HUES64 (cell line): ENCODE results near the gene TNRC6B.
"Not testable (repeated sequence)": the region's sequence is repeated elsewhere in the genome, so short reads cannot be mapped to it uniquely, and the experiment has no call there.

Experiments
- H3K27ac ChIP-seq: 2 replicates; pipeline ENCODE4 v1.7.0; 2013; ENCODE audit warnings: low read depth, low read length, inconsistent platforms
- H3K27me3 ChIP-seq: 2 replicates; pipeline ENCODE4 v1.6.1; 2013; ENCODE audit warnings: mild to moderate bottlenecking, low read length; ENCODE audit not compliant: insufficient read depth
- H3K36me3 ChIP-seq: 2 replicates; pipeline ENCODE4 v1.6.1; 2013; ENCODE audit warnings: mild to moderate bottlenecking, low read length; ENCODE audit not compliant: insufficient read depth
- H3K4me1 ChIP-seq: 2 replicates; pipeline ENCODE4 v1.6.1; 2013; ENCODE audit warnings: mild to moderate bottlenecking, low read length, moderate library complexity; ENCODE audit not compliant: insufficient read depth
- H3K4me3 ChIP-seq: 2 replicates; pipeline ENCODE4 v1.5.1; 2013; ENCODE audit warnings: mild to moderate bottlenecking, low read length, moderate library complexity
- H3K9ac ChIP-seq: 2 replicates; pipeline ENCODE4 v1.6.1; 2013; ENCODE audit warnings: mild to moderate bottlenecking, low read depth, low read length
- H3K9me3 ChIP-seq: 2 replicates; pipeline ENCODE4 v1.6.1; 2013; ENCODE audit warnings: low read depth, low read length; ENCODE audit not compliant: insufficient read depth
- WGBS: fragments of 150-250, 120-280 bp; methylation state at CpG from one replicate; pipeline ENCODE4 v1.1.7; 2013; ENCODE audit warnings: missing lambda C conversion rate; 5-methylcytosine and 5-hydroxymethylcytosine counted together

TNRC6B gene

DNA sequence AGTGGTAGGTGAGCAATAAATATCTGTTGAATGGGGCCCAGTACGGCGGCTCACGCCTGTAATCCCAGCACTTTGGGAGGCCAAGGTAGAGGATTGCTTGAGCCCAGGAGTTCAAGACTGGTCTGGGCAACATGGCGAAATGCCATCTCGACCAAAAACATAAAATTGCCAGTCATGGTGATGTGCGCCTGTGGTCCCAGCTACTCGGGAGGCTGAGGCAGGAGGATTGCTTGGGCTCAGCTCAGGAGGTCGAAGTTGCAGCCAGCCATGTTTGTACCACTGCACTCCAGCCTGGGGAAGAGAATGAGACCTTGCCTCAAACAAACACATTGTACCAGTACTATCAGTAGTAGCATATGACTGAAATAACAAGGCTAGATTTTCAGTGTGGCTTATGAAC, 196.8 kb downstream of the TNRC6B start:
- peaks cover 5% of the 10 kb centered on the region for H3K4me1 ChIP-seq
- H3K4me3 ChIP-seq = no peak overlapping the region
- H3K27ac ChIP-seq = no peak overlapping the region
- peaks cover 11% of the 10 kb centered on the region for H3K36me3 ChIP-seq
- H3K27me3 ChIP-seq = no peaks in the 10 kb centered on the region
- no peaks in the 10 kb centered on the region for H3K9me3 ChIP-seq
- H3K9ac ChIP-seq = no peak overlapping the region
- 96% methylated on average over 8 of the region's 8 CpGs for WGBS

DNA sequence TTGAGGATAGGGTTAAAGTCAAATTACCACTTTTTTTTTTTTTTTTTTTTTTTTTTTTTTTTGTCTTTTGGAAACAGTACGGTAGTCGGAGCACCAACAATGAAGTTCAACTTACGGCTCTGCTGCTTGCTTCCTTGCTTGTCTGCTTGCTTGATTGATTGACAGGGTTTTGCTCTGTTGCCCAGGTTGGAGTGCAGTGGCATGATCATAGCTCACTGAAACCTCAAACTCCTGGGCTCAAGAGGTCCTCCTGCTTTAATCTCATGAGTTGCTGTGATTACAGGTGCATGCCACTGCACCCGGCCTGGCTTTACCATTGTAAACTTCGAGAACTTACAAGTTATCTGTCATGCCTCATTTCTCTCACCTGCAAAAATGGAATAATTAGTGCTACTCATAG, 198.4 kb downstream of the TNRC6B start:
- 87% methylated on average over 5 of the region's 5 CpGs for WGBS

DNA sequence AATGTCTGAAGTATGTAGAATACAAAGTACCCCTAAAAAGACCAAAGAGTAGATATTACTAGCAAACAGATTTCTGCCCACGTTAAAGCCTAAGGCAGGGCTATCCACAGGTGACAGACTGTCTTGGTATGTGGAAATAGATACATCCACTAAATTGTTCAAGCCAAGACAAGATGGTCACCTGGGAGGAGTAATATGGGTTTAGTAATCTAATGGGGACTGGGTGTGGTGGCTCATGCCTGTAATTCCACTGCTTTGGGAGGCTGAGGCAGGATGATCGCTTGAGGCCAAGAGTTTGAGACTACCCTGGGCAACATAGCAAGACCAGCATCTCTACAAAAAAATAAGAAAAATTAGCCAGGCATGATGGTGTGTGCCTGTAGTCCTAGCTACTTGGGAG, 200.2 kb downstream of the TNRC6B start:
- Histone ChIP-seq H3K4me3 (no peak overlapping the region), H3K36me3 (peaks cover 5% of the 10 kb centered on the region), H3K27me3 (no peaks in the 10 kb centered on the region), H3K4me1 (no peaks in the 10 kb centered on the region), H3K9ac (no peak overlapping the region), H3K9me3 (no peaks in the 10 kb centered on the region), H3K27ac (no peak overlapping the region)
- 96% methylated on average over 2 of the region's 2 CpGs for WGBS

More for the DNA sequence above, 198.4 kb downstream of the TNRC6B start:
- Histone ChIP-seq H3K27ac (no peak overlapping the region), H3K36me3 (peaks cover 8% of the 10 kb centered on the region), H3K27me3 (no peaks in the 10 kb centered on the region), H3K9ac (no peak overlapping the region), H3K9me3 (no peaks in the 10 kb centered on the region), H3K4me3 (no peak overlapping the region), H3K4me1 (peaks cover 4% of the 10 kb centered on the region)

DNA sequence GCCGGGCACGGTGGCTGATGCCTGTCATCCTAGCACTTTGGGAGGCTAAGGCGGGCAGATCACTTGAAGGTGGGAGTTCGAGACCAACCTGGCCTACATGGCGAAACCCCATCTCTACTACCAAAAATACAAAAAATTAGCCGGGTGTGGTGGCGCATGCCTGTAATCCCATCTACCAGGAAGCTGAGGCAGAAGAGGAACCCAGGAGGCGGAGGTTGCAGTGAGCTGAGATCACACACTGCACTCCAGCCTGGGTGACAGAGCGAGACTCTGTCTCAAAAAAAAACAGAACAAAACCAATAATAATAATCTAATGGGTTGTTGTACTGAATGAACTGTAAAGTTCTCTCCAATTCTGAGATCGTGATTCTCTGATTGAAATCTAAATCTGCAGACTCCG, 200.7 kb downstream of the TNRC6B start:
- not testable (repeated sequence) for H3K4me1 ChIP-seq, H3K27me3 ChIP-seq, H3K4me3 ChIP-seq, H3K9me3 ChIP-seq, H3K9ac ChIP-seq, H3K27ac ChIP-seq, H3K36me3 ChIP-seq
- 95% methylated on average over 10 of the region's 11 CpGs for WGBS

DNA sequence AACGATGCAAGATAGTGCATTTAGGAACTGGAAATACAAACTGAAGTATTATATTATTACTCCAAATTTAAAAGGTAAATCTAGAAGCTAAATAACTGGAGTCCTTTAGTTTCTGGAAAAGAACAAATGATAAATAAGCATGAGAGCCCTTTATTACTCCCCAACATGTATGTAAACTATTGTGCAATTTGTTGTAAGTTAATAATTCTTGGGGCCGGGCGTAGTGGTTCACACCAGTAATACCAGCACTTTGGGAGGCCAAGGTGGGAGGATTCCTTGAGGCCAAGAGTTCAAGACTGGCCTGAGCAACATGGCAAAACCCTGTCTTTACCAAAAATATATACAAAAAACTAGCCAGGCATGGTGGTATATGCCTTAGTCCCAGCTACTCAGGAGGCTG, 203.7 kb downstream of the TNRC6B start:
- Histone ChIP-seq H3K4me3 (no peak overlapping the region), H3K27ac (no peak overlapping the region), H3K9me3 (no peaks in the 10 kb centered on the region), H3K4me1 (no peaks in the 10 kb centered on the region), H3K36me3 (no peaks in the 10 kb centered on the region), H3K9ac (no peak overlapping the region), H3K27me3 (no peaks in the 10 kb centered on the region)
- 93% methylated on average over 2 of the region's 3 CpGs for WGBS

DNA sequence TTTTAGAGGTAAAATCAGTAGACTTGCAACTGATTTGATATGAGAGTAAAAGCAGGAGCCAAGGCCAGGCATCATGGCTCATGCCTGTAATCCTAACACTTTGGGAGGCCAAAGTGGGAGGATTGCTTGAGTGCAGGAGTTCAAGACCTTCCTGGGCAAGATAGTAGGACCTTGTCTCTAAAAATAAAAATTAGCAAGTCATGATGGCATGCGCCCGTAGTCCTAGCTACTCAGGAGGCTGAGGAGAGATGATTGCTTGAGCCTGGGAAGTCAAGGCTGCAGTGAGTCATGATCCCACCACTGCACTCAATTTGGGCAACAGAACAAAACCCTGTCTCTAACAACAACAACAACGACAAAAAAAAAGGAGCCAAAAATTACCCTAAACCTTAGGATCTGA, 206.2 kb downstream of the TNRC6B start:
- no peak overlapping the region for H3K27ac ChIP-seq
- H3K27me3 ChIP-seq = no peaks in the 10 kb centered on the region
- H3K9me3 ChIP-seq = no peaks in the 10 kb centered on the region
- 97% methylated on average over 2 of the region's 3 CpGs for WGBS
- H3K36me3 ChIP-seq = no peaks in the 10 kb centered on the region
- no peaks in the 10 kb centered on the region for H3K4me1 ChIP-seq
- H3K4me3 ChIP-seq = no peak overlapping the region
- H3K9ac ChIP-seq = no peak overlapping the region

DNA sequence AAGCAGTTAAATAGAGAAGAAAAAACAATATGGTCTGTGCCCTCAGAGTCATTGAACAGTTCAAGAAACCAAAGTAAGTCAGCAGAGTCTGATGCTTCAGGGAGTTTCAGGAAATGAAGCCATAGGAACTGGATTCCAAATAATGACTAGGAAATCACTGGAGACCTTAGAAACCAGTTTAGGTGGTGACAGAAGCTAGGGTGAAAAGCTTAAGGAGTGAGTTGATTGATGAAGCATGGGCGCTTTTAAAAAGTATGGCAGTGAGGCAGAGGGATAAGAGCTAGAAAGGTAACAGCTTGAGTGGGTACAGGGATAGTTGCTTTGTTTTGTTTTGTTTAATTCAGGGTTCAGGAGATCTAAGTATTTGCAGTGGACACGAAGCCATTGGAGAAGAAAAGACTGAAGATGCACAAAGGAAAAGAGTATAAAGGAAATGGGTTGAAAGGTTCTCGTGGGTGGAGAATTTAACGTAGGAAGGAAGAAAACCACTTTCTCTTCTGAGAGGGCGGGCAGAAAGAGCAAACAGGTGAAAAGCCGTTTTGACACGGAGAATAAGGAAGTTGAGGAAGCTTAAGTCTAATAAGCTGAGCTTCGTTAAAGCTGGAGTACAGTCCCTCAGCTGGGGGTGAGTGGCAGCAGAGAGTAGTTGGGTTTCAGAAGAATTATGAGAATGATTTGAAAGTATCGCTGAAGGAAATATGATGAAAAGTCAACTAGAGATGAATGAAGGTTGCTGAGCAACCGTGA, 207.5 kb downstream of the TNRC6B start:
- Histone ChIP-seq H3K27ac (no peak overlapping the region), H3K27me3 (no peaks in the 10 kb centered on the region), H3K4me1 (no peaks in the 10 kb centered on the region), H3K4me3 (no peak overlapping the region), H3K36me3 (no peaks in the 10 kb centered on the region), H3K9ac (no peak overlapping the region), H3K9me3 (no peaks in the 10 kb centered on the region)
- 92% methylated on average over 10 of the region's 10 CpGs for WGBS
